HG03457 (cell line): ENCODE results near the gene ICAM5.
A peak's percentile ranks its signal among the peaks of the same experiment; 100 is the strongest.
"Not testable (repeated sequence)": the region's sequence is repeated elsewhere in the genome, so short reads cannot be mapped to it uniquely, and the experiment has no call there.

Source experiments
- ATAC-seq: cut with Tn5 transposase; IDR thresholded peaks from one replicate; pipeline ENCODE4 v1.9.1; 2021; ENCODE audit warnings: moderate number of reproducible peaks; ENCODE audit not compliant: unreplicated experiment

The ICAM5 gene

GRCh38 chr19:10289836-10290356 lies at the start of gene ICAM5:
Gene ICAM5 (plus strand): TSS chr19:10289952. CDS start chr19:10290044, 92 bp downstream.
- ATAC-seq = no peak

- not testable (repeated sequence) for ATAC-seq
These were observed 47.8 kb upstream of the ICAM5 start for GRCh38 chr19:10241826-10242449.

GRCh38 chr19:10243606-10244005 lies 46.1 kb upstream of the ICAM5 start:
- ATAC-seq = no peak

- no peak for ATAC-seq
These were observed 44.4 kb upstream of the ICAM5 start for GRCh38 chr19:10245189-10245939.

- ATAC-seq = no peak
These were observed 43.2 kb upstream of the ICAM5 start for GRCh38 chr19:10246511-10246910.

- peak; percentile 73 for ATAC-seq
These were observed 37.7 kb upstream of the ICAM5 start, which contains the start of gene MRPL4 for GRCh38 chr19:10251792-10252694. Gene MRPL4 (plus strand): TSS chr19:10252214. CDS start chr19:10252254, 40 bp downstream.

- ATAC-seq = no peak
These were observed 37.0 kb upstream of the ICAM5 start for GRCh38 chr19:10252707-10253106.

- ATAC-seq = no peak
These were observed 35.5 kb upstream of the ICAM5 start for GRCh38 chr19:10254244-10254643.

GRCh38 chr19:10255358-10255757 lies 34.4 kb upstream of the ICAM5 start:
- ATAC-seq = no peak

- no peak for ATAC-seq
These were observed 33.2 kb upstream of the ICAM5 start for GRCh38 chr19:10256551-10256950.

- no peak for ATAC-seq
These were observed 32.7 kb upstream of the ICAM5 start for GRCh38 chr19:10256970-10257615.

GRCh38 chr19:10258080-10258710 lies 31.6 kb upstream of the ICAM5 start:
- no peak for ATAC-seq

- ATAC-seq = no peak
These were observed 30.4 kb upstream of the ICAM5 start for GRCh38 chr19:10259162-10259905.

GRCh38 chr19:10260141-10260584 lies 29.6 kb upstream of the ICAM5 start:
- ATAC-seq = no peak

- no peak for ATAC-seq
These were observed 27.0 kb upstream of the ICAM5 start for GRCh38 chr19:10262771-10263170.

- ATAC-seq = no peak
These were observed 23.0 kb upstream of the ICAM5 start for GRCh38 chr19:10266706-10267105.

- ATAC-seq = no peak
These were observed 21.7 kb upstream of the ICAM5 start for GRCh38 chr19:10268071-10268470.

GRCh38 chr19:10269333-10270179 lies 20.2 kb upstream of the ICAM5 start:
- ATAC-seq = no peak
